ENCODE measurements around the gene CIAO2B. TPM values are rescaled to one million over a fixed set of nuclear protein-coding genes. Genes with fewer than 3 reads are reported as not detected.
A peak's percentile ranks its signal among the peaks of the same experiment; 100 is the strongest.
"Not testable (repeated sequence)": the region's sequence is repeated elsewhere in the genome, so short reads cannot be mapped to it uniquely, and the experiment has no call there.

The CIAO2B gene
- total RNA-seq, 1 donor from 2014 or later: 58.1 TPM

GRCh38 chr16:66939366-66939765 is 5.2 kb upstream of the CIAO2B start:
- TF ChIP-seq CTCF (IDR thresholded peaks at IDR 0.05; ENCODE audit: unreplicated experiment): no peak
- H3K27me3 Mint-ChIP-seq: no peaks in the 10 kb centered on the region
- H3K36me3 Mint-ChIP-seq (ENCODE audit: insufficient read depth): peaks cover 11% of the 10 kb centered on the region
- H3K4me1 Mint-ChIP-seq (ENCODE audit: low read depth): peaks cover 8% of the 10 kb centered on the region
- DNase-seq (ENCODE audit: low spot score, unreplicated experiment): no peak
- H3K4me3 Mint-ChIP-seq (ENCODE audit: low read depth): no peak overlapping the region
- H3K27ac Mint-ChIP-seq: no peak overlapping the region
- H3K9me3 Mint-ChIP-seq (ENCODE audit: low read depth): no peaks in the 10 kb centered on the region

- Mint-ChIP-seq H3K36me3 (ENCODE audit: insufficient read depth) (peaks cover 6% of the 10 kb centered on the region), H3K27me3 (no peaks in the 10 kb centered on the region), H3K4me1 (ENCODE audit: low read depth) (peaks cover 22% of the 10 kb centered on the region), H3K27ac (no peak overlapping the region), H3K4me3 (ENCODE audit: low read depth) (no peak overlapping the region), H3K9me3 (ENCODE audit: low read depth) (no peaks in the 10 kb centered on the region)
- DNase-seq (ENCODE audit: low spot score, unreplicated experiment): no peak
- no peak for TF ChIP-seq CTCF (IDR thresholded peaks at IDR 0.05; ENCODE audit: unreplicated experiment)
Measured at GRCh38 chr16:66937725-66938337, 3.6 kb upstream of the CIAO2B start.

GRCh38 chr16:66936889-66937554 is 2.8 kb upstream of the CIAO2B start:
- Mint-ChIP-seq H3K9me3 (ENCODE audit: low read depth) (no peaks in the 10 kb centered on the region), H3K4me1 (ENCODE audit: low read depth) (peaks cover 22% of the 10 kb centered on the region)
- no peak for TF ChIP-seq CTCF (IDR thresholded peaks at IDR 0.05; ENCODE audit: unreplicated experiment)

GRCh38 chr16:66936462-66936861 is 2.3 kb upstream of the CIAO2B start:
- no peaks in the 10 kb centered on the region for H3K27me3 Mint-ChIP-seq
- H3K27ac Mint-ChIP-seq: no peak overlapping the region
- H3K9me3 Mint-ChIP-seq (ENCODE audit: low read depth): no peaks in the 10 kb centered on the region
- H3K36me3 Mint-ChIP-seq (ENCODE audit: insufficient read depth): no peaks in the 10 kb centered on the region
- TF ChIP-seq CTCF (IDR thresholded peaks at IDR 0.05; ENCODE audit: unreplicated experiment): no peak
- H3K4me1 Mint-ChIP-seq (ENCODE audit: low read depth): peaks cover 22% of the 10 kb centered on the region
- no peak overlapping the region for H3K4me3 Mint-ChIP-seq (ENCODE audit: low read depth)
- no peak for DNase-seq (ENCODE audit: low spot score, unreplicated experiment)

More at GRCh38 chr16:66936889-66937554, 2.8 kb upstream of the CIAO2B start:
- no peak for DNase-seq (ENCODE audit: low spot score, unreplicated experiment)
- H3K27ac Mint-ChIP-seq: no peak overlapping the region
- no peaks in the 10 kb centered on the region for H3K27me3 Mint-ChIP-seq
- H3K36me3 Mint-ChIP-seq (ENCODE audit: insufficient read depth): no peaks in the 10 kb centered on the region
- H3K4me3 Mint-ChIP-seq (ENCODE audit: low read depth): peak overlapping the region; percentile 44

GRCh38 chr16:66935314-66936011 is 1.3 kb upstream of the CIAO2B start, which contains the start of gene CES2:
CES2 (plus strand) TSS chr16:66935516; CDS start chr16:66935636, 120 bp downstream.
- no peak for TF ChIP-seq CTCF (IDR thresholded peaks at IDR 0.05; ENCODE audit: unreplicated experiment)
- Mint-ChIP-seq H3K4me1 (ENCODE audit: low read depth) (peaks cover 22% of the 10 kb centered on the region), H3K27me3 (no peaks in the 10 kb centered on the region), H3K27ac (peak within 1 kb of the TSS; percentile 96), H3K4me3 (ENCODE audit: low read depth) (peak within 1 kb of the TSS; percentile 94), H3K36me3 (ENCODE audit: insufficient read depth) (no peaks in the 10 kb centered on the region), H3K9me3 (ENCODE audit: low read depth) (no peaks in the 10 kb centered on the region)
- no peak for DNase-seq (ENCODE audit: low spot score, unreplicated experiment)

- peak overlapping the region; percentile 94 for H3K4me3 Mint-ChIP-seq (ENCODE audit: low read depth)
- H3K27me3 Mint-ChIP-seq; H3K9me3 Mint-ChIP-seq (ENCODE audit: low read depth); H3K36me3 Mint-ChIP-seq (ENCODE audit: insufficient read depth); DNase-seq (ENCODE audit: low spot score, unreplicated experiment): not testable (repeated sequence)
- H3K4me1 Mint-ChIP-seq (ENCODE audit: low read depth): peaks cover 22% of the 10 kb centered on the region
- peak overlapping the region; percentile 96 for H3K27ac Mint-ChIP-seq
Measured at GRCh38 chr16:66934839-66935313, 674 bp upstream of the CIAO2B start.
